B cell (primary cell): ENCODE measurements around the gene GP1BB. TPM values are rescaled to one million over a fixed set of nuclear protein-coding genes. Genes with fewer than 3 reads are reported as not detected.
A peak's percentile ranks its signal among the peaks of the same experiment; 100 is the strongest.

Source experiments
- ATAC-seq: fragments of 200-7000 bp; cut with Tn5 transposase; one replicate; pipeline ENCODE4 v1.10.0; 2021; ENCODE audit warnings: low read depth, mild to moderate bottlenecking, moderate number of reproducible peaks, moderate library complexity
- CTCF ChIA-PET: fragments of 350-600 bp; sonication (Branson Sonifier 250); formaldehyde crosslinking; loops from one replicate; lab custom pipeline; 2021; ENCODE audit warnings: antibody characterized with exemption, inconsistent platforms; lab: Charles Lee
- POLR2A ChIA-PET: fragments of 350-600 bp; sonication (Branson Sonifier 250); formaldehyde crosslinking; loops from one replicate; lab custom pipeline; 2021; ENCODE audit warnings: antibody characterized with exemption; lab: Charles Lee
- DNase-seq: peaks from one replicate; pipeline ENCODE4 v3.0.0; 2013
- H2AFZ ChIP-seq: 2 replicates; pipeline ENCODE4 v1.6.1; 2012; ENCODE audit warnings: mild to moderate bottlenecking, low read depth, low read length; ENCODE audit not compliant: insufficient read depth, poor library complexity, severe bottlenecking
- H3K27ac ChIP-seq, 2 donors: 1 replicate in 1 of 2; 2 replicates in 1 of 2; pipeline ENCODE4 v1.5.1; 2012 to 2013; ENCODE audit warnings: low read length in 2 of 2, mild to moderate bottlenecking in 2 of 2, moderate library complexity in 1 of 2
- H3K27me3 ChIP-seq, 4 experiments: fragments of 200-600 bp in 1 of 4; sonication (generic) in 1 of 4; replicated peaks in 1 of 4; 1 replicate in 2 of 4; 2 replicates in 2 of 4; pipeline versions ENCODE4 v1.6.1 to v1.7.0; 2013 to 2016; ENCODE audit warnings: low read length in 3 of 4, mild to moderate bottlenecking in 2 of 4, mixed read lengths in 1 of 4, moderate library complexity in 1 of 4; ENCODE audit not compliant: insufficient read depth in 4 of 4, control insufficient read depth in 3 of 4; ENCODE audit errors: control extremely low read depth in 1 of 4
- H3K36me3 ChIP-seq, 2 experiments: replicated peaks in 1 of 2; 1 replicate in 1 of 2; 2 replicates in 1 of 2; pipeline versions ENCODE4 v1.6.1 to v1.7.1; 2013; ENCODE audit warnings: low read length in 1 of 2; ENCODE audit not compliant: insufficient read depth in 2 of 2, control insufficient read depth in 1 of 2; ENCODE audit errors: control extremely low read depth in 1 of 2, extremely low read depth in 1 of 2
- H3K4me1 ChIP-seq, 2 donors: fragments of 200-600 bp in 1 of 2; sonication (generic) in 1 of 2; 1 replicate in 1 of 2; 2 replicates in 1 of 2; pipeline versions ENCODE4 v1.5.1 to v1.6.1; 2013 to 2017; ENCODE audit warnings: low read length in 2 of 2; ENCODE audit not compliant: control insufficient read depth in 2 of 2, insufficient read depth in 2 of 2
- H3K4me2 ChIP-seq: replicated peaks from 2 replicates; pipeline ENCODE3; 2012; ENCODE audit warnings: mild to moderate bottlenecking, low read depth, low read length; ENCODE audit not compliant: poor library complexity, severe bottlenecking
- H3K4me3 ChIP-seq, 5 experiments: fragments of 200-600 bp in 1 of 5; sonication (generic) in 1 of 5; 1 replicate in 3 of 5; 2 replicates in 2 of 5; pipeline versions ENCODE4 v1.5.1 to v1.7.0; 2011 to 2016; ENCODE audit warnings: low read length in 4 of 5, mild to moderate bottlenecking in 4 of 5, low read depth in 2 of 5, control low read depth in 1 of 5, moderate library complexity in 1 of 5; ENCODE audit not compliant: insufficient read depth in 1 of 5; ENCODE audit errors: control extremely low read depth in 1 of 5, extremely low read depth in 1 of 5
- H3K79me2 ChIP-seq: fragments of 200-600 bp; sonication (generic); one replicate; pipeline ENCODE4 v1.6.0; 2016; ENCODE audit warnings: low read length; ENCODE audit not compliant: control insufficient read depth, insufficient read depth
- H3K9ac ChIP-seq: fragments of 200-600 bp; sonication (generic); 2 replicates; pipeline ENCODE4 v1.6.1; 2017; ENCODE audit warnings: mild to moderate bottlenecking, low read length, moderate library complexity
- H3K9me3 ChIP-seq, 3 donors: one replicate each; pipeline versions ENCODE4 v1.6.1 to v1.7.1; 2013; ENCODE audit warnings: low read length in 2 of 3; ENCODE audit not compliant: control insufficient read depth in 2 of 3, insufficient read depth in 1 of 3; ENCODE audit errors: control extremely low read depth in 1 of 3
- H4K20me1 ChIP-seq: 2 replicates; pipeline ENCODE4 v1.6.0; 2012; ENCODE audit warnings: mild to moderate bottlenecking, low read length; ENCODE audit not compliant: insufficient read depth, control insufficient read depth, poor library complexity, severe bottlenecking
- H3K27ac Mint-ChIP-seq: one replicate; pipeline ENCODE4 v1.8.0; 2021; ENCODE audit warnings: mixed read lengths
- H3K27me3 Mint-ChIP-seq: one replicate; pipeline ENCODE4 v1.8.0; 2021; ENCODE audit warnings: mixed read lengths
- H3K4me1 Mint-ChIP-seq: one replicate; pipeline ENCODE4 v1.8.0; 2021; ENCODE audit warnings: mixed read lengths
- H3K4me3 Mint-ChIP-seq: one replicate; pipeline ENCODE4 v1.8.0; 2021; ENCODE audit warnings: mixed read lengths
- H3K9me3 Mint-ChIP-seq: one replicate; pipeline ENCODE4 v1.8.0; 2022; ENCODE audit warnings: mixed read lengths; ENCODE audit not compliant: insufficient read depth
- EZH2 ChIP-seq: IDR thresholded peaks from 2 replicates; pipeline ENCODE4 v1.6.1; 2012; ENCODE audit warnings: borderline replicate concordance, low read depth, mild to moderate bottlenecking, moderate library complexity, low read length; ENCODE audit not compliant: insufficient read depth, poor library complexity, severe bottlenecking
- WGBS: methylation state at CpG from one replicate; pipeline ENCODE4 v1.1.5; 2013; ENCODE audit warnings: missing lambda C conversion rate; ENCODE audit not compliant: insufficient coverage; 5-methylcytosine and 5-hydroxymethylcytosine counted together
- intact Hi-C: fragments of 100-400 bp; cut with micrococcal nuclease; formaldehyde crosslinking; loops from one replicate; pipeline ENCODE4 v1.10.0; 2022
- polyA plus RNA-seq: library from polyadenylated mRNA; depleted of rRNA; stranded (reverse); fragments of >200 nt; gene quantifications from 2 replicates; pipeline ENCODE4 v1.2.3, GENCODE V29; 2012
- total RNA-seq, 2 donors: library from RNA; stranded (reverse); fragments of 120-200 nt in 1 of 2; gene quantifications; 1 replicate in 1 of 2; 2 replicates in 1 of 2; pipeline versions ENCODE4 v1.2.3 to v1.2.4, GENCODE V29; 2013 to 2022
- TF ChIP-seq, protein P1 (sequence below): fragments of 200-600 bp; IDR thresholded peaks from one replicate; pipeline ENCODE4 v1.8.0; 2022; ENCODE audit warnings: antibody characterized with exemption, mild to moderate bottlenecking

Gene GP1BB
- total and polyA plus RNA-seq, 2 donors (not counting 1 experiment from before 2014, with no cell fraction given): 0.31 TPM; not detected in 1

DNA sequence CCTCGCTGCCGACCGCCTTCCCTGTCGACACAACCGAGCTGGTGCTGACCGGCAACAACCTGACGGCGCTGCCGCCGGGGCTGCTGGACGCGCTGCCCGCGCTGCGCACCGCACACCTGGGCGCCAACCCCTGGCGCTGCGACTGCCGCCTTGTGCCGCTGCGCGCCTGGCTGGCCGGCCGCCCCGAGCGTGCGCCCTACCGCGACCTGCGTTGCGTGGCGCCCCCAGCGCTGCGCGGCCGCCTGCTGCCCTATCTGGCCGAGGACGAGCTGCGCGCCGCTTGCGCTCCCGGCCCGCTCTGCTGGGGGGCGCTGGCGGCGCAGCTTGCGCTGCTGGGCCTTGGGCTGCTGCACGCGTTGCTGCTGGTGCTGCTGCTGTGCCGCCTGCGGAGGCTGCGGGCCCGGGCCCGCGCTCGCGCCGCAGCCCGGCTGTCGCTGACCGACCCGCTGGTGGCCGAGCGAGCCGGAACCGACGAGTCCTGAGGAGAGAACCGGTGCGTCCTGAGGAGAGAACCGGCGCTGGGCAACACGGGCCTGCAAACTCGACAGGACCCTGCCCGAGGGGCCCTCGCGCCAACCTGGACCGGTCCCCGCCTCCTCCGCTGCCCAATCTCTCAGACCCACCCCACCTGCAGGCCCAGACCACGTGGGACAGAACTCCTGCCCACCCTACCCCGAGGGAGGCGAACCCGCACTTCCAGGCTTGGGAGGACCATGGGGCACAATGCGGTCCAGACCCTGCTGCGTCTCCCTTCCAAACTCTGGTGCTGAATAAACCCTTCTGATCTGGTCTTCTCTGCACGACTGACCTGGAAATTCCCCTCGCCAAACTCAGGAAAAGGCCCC lies 866 bp downstream of the GP1BB start:
- ChIA-PET POLR2A (interaction anchor here (0.6 kb wide), 1 partner anchor 174 kb away, joined by 3 read pairs; no protein-coding TSS in a partner anchor), CTCF (interaction anchor here (1.0 kb wide), 1 partner anchor 186 kb away, joined by 5 read pairs; no protein-coding TSS in a partner anchor)
- intact Hi-C loops: no loop called here
- peaks cover 0 to 46% (median 14%) of the 10 kb centered on the region in 4 experiments for H3K27me3 ChIP-seq
- Mint-ChIP-seq H3K4me1 (peaks cover 18% of the 10 kb centered on the region), H3K9me3 (no peaks in the 10 kb centered on the region), H3K4me3 (peak overlapping the region; percentile 70), H3K27me3 (peaks cover 42% of the 10 kb centered on the region), H3K27ac (no peak overlapping the region)
- H3K9ac ChIP-seq: no peak overlapping the region
- H3K27ac ChIP-seq: no peak overlapping the region
- peak overlapping the region; percentile 38 for H2AFZ ChIP-seq
- TF ChIP-seq EZH2: no peak
- TF ChIP-seq, protein P1, sequence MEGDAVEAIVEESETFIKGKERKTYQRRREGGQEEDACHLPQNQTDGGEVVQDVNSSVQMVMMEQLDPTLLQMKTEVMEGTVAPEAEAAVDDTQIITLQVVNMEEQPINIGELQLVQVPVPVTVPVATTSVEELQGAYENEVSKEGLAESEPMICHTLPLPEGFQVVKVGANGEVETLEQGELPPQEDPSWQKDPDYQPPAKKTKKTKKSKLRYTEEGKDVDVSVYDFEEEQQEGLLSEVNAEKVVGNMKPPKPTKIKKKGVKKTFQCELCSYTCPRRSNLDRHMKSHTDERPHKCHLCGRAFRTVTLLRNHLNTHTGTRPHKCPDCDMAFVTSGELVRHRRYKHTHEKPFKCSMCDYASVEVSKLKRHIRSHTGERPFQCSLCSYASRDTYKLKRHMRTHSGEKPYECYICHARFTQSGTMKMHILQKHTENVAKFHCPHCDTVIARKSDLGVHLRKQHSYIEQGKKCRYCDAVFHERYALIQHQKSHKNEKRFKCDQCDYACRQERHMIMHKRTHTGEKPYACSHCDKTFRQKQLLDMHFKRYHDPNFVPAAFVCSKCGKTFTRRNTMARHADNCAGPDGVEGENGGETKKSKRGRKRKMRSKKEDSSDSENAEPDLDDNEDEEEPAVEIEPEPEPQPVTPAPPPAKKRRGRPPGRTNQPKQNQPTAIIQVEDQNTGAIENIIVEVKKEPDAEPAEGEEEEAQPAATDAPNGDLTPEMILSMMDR: peak; percentile 9
- 8% methylated on average over 89 of the region's 89 CpGs for WGBS
- peaks cover 0 to 14% (median 0%) of the 10 kb centered on the region in 3 donors for H3K9me3 ChIP-seq
- H3K79me2 ChIP-seq: no peaks in the 10 kb centered on the region
- no peaks in the 10 kb centered on the region for H3K36me3 ChIP-seq
- H3K4me1 ChIP-seq: peaks cover 9 to 19% of the 10 kb centered on the region in 2 donors
- peak; percentile 28 for ATAC-seq
- DNase-seq: peak; percentile 60
- no peaks in the 10 kb centered on the region for H4K20me1 ChIP-seq
- H3K4me2 ChIP-seq: peak overlapping the region; percentile 67
- H3K4me3 ChIP-seq: peak overlapping the region in 3 of 5 experiments; percentile 15 to 36 (median 23)
